Activated T-helper 1 cell treated with anti-CD3 and anti-CD28 coated beads, Interleukin-12 subunit alpha, Interleukin-12 subunit beta, Interleukin-2, Interleukin-4 antibody, amounts not matched to agents 30 ng/mL and 10 ng/mL and 1 ng/mL, durations not matched to agents 14 hours and 24 hours and 36 hours (primary cell): ENCODE data around the gene WSB2. TPM values are rescaled to one million over a fixed set of nuclear protein-coding genes. Genes with fewer than 3 reads are reported as not detected.

ENCODE experiments used
- DNase-seq: peaks from one replicate; pipeline ENCODE4 v3.0.0; 2021; ENCODE audit warnings: low spot score
- H3K27ac Mint-ChIP-seq: one replicate; pipeline ENCODE4 v1.8.0; 2021; ENCODE audit warnings: mild to moderate bottlenecking, mixed read lengths
- H3K27me3 Mint-ChIP-seq: one replicate; pipeline ENCODE4 v1.8.0; 2022; ENCODE audit warnings: mild to moderate bottlenecking, moderate library complexity, mixed read lengths; ENCODE audit not compliant: insufficient read depth
- H3K36me3 Mint-ChIP-seq: one replicate; pipeline ENCODE4 v1.8.0; 2021; ENCODE audit warnings: low read depth, mixed read lengths
- H3K4me1 Mint-ChIP-seq: one replicate; pipeline ENCODE4 v1.8.0; 2021; ENCODE audit warnings: low read depth, mixed read lengths
- H3K4me3 Mint-ChIP-seq: one replicate; pipeline ENCODE4 v1.8.0; 2021; ENCODE audit warnings: mild to moderate bottlenecking, moderate library complexity, mixed read lengths
- H3K9me3 Mint-ChIP-seq: one replicate; pipeline ENCODE4 v1.8.0; 2021; ENCODE audit warnings: mixed read lengths
- intact Hi-C: fragments of 100-400 bp; cut with micrococcal nuclease; formaldehyde crosslinking; loops from one replicate; pipeline ENCODE4 v1.15.1; 2024
- total RNA-seq: library from RNA; stranded (reverse); gene quantifications from 2 replicates; pipeline ENCODE4 v1.2.3, GENCODE V29; 2022

The WSB2 gene
- total RNA-seq, 1 donor from 2014 or later, result 127 TPM

DNA sequence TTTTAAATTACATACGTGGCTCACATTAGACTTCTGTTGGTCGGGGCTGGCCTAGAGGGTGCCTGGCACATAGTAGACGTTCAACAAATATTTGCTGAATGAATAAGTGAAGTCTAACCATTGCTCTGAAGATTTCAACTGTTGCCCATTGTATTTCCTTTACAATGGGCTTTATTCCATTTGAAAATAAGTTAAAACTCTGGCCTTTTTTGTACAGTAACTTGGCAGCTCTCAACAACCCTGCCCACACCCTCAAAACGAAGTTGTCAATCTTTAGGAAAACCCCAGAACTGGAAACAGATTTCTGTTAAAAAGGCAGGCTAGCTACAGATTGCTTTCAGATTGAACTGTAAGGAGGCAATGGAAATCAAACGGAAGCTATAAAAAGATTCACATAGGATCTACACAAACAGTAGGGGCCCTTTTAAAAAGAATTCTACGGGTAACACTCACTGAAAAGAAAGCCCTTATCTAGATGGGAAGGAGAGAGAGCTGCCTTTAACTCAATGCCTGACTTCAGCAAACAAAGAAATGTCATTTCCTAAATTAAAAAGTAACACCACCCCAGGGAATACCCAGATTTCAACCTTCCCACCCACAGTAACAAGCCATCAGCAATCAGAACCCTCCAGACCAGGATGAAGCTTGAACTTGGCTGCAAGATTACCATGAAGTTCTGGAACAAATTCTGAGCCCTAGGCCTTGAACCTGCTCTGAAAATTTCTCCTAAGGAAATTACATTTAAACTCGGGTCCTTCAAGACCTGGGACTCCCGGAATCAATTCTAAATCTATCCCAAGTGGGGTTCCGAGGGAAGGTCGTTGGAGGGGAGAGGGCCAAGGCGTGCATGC is 1.4 kb downstream of the WSB2 start:
- intact Hi-C loops, result loop anchor here (1.0 to 5.0 kb wide), 4 partner anchors 14 to 298 kb away; partner anchors contain the start of gene KSR2
- DNase-seq, result no peak
- H3K4me3 Mint-ChIP-seq, result peak overlapping the region; percentile 87
- H3K4me1 Mint-ChIP-seq, result peaks cover 51% of the 10 kb centered on the region
- H3K27ac Mint-ChIP-seq, result peak overlapping the region; percentile 92
- H3K9me3 Mint-ChIP-seq, result no peaks in the 10 kb centered on the region
- H3K27me3 Mint-ChIP-seq, result no peaks in the 10 kb centered on the region
- H3K36me3 Mint-ChIP-seq, result peaks cover 22% of the 10 kb centered on the region

GRCh38 chr12:118058881-118059280 is 2.1 kb downstream of the WSB2 start:
- intact Hi-C loops, result loop anchor here (1.0 to 5.0 kb wide), 3 partner anchors 14 to 92 kb away; partner anchors contain the start of gene KSR2
- Mint-ChIP-seq H3K27ac (peak overlapping the region; percentile 92), H3K4me1 (peaks cover 45% of the 10 kb centered on the region), H3K36me3 (peaks cover 19% of the 10 kb centered on the region), H3K9me3 (no peaks in the 10 kb centered on the region), H3K27me3 (no peaks in the 10 kb centered on the region), H3K4me3 (peak overlapping the region; percentile 87)
- DNase-seq, result no peak

DNA sequence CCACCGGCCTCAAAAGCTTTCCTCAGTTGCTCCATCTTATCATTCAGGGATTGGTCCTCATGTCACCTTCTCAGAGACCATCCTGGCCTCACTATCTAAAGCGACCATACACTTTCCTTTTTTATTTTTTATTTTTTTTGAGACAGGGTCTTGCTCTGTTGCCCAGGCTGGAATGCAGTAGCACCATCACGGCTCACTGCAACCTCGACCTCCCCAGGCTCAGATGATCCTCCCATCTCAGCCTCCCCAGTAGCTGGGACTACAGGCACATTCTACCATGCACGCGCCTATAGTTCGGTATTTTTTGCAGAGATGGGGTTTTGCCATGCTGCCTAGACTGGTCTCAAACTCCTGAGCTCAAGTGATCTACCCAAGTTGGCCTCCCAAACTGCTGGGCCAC is 2.8 kb downstream of the WSB2 start:
- Mint-ChIP-seq H3K9me3 (no peaks in the 10 kb centered on the region), H3K27me3 (no peaks in the 10 kb centered on the region), H3K36me3 (peaks cover 22% of the 10 kb centered on the region), H3K4me3 (no peak overlapping the region), H3K27ac (peak overlapping the region; percentile 26), H3K4me1 (peaks cover 47% of the 10 kb centered on the region)
- no peak for DNase-seq
- intact Hi-C loops, result loop anchor here (5.0 kb wide), 1 partner anchor 91 kb away; the partner anchor contains the start of gene KSR2

DNA sequence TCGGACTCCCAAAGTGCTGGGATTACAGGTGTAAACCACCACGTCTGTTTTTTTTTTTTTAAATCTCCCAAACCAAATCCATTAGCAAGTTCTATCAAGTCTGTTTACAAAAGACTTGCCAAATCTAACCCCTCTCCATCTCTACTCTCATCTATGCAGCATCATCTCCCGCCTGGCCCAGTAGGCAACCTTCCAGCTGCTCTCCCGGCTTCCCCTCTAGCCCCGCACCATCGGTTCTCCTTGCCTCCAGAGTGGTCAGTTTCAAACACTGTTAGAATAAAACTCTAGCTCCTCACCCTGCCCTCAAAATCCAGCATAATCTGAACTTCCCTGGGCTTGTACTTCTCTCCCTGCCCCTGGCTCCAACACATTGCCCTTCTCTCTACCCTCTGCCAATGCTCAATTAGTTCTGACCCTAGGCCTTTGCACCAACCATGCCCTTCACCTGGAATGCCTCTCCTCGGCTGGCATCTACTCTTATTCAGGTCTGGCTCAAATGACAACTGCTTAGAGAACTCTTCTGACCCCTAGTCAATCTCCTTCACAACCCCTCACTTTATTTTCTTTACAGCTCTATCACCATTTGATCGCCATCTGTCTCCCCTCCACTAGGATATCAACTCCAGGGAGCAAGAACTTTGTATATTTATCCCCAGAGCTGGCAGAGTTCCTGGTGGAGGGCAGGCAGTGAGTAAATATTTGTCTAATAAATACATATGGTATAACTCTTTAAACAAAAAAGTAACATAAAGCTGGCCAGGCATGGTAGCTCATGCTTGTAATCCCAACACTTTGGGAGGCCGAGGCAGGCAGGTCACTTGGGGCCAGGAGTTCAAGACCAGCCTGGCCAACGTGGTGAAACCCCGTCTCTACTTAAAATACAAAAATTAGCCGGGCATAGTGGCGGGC is 4.9 kb downstream of the WSB2 start:
- intact Hi-C loops, result loop anchor here (1.0 to 5.0 kb wide), 4 partner anchors 11 to 181 kb away; partner anchors contain the start of genes KSR2 and RFC5
- Mint-ChIP-seq H3K36me3 (peaks cover 33% of the 10 kb centered on the region), H3K4me1 (peaks cover 61% of the 10 kb centered on the region), H3K9me3 (no peaks in the 10 kb centered on the region), H3K27me3 (no peaks in the 10 kb centered on the region), H3K27ac (peak overlapping the region; percentile 18), H3K4me3 (peak overlapping the region; percentile 7)
- no peak for DNase-seq

DNA sequence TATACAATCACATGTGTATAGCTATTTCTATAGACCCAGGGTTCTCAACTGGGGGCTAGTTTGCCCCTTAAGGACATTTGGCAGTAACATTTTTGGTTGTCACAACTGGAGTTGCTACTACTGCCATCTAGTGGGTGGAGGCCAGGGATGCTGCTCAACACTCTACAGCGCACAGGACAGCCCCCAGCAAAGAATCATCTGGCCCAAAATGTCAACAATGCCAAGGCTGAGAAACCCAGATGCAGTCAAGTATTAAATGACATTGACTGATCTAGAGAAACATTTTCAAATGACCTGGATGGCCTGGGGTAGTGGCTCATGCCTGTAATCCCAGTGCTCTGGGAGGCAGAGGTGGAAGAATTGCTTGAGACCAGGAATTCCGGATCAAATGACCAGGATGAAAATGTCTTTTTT is 5.8 kb downstream of the WSB2 start:
- Mint-ChIP-seq H3K4me3 (peak overlapping the region; percentile 60), H3K4me1 (peaks cover 61% of the 10 kb centered on the region), H3K36me3 (peaks cover 37% of the 10 kb centered on the region), H3K27me3 (no peaks in the 10 kb centered on the region), H3K9me3 (no peaks in the 10 kb centered on the region), H3K27ac (peak overlapping the region; percentile 50)
- intact Hi-C loops, result loop anchor here (1.0 to 5.0 kb wide), 4 partner anchors 10 to 180 kb away; partner anchors contain the start of genes KSR2 and RFC5
- peak; percentile 55 for DNase-seq

DNA sequence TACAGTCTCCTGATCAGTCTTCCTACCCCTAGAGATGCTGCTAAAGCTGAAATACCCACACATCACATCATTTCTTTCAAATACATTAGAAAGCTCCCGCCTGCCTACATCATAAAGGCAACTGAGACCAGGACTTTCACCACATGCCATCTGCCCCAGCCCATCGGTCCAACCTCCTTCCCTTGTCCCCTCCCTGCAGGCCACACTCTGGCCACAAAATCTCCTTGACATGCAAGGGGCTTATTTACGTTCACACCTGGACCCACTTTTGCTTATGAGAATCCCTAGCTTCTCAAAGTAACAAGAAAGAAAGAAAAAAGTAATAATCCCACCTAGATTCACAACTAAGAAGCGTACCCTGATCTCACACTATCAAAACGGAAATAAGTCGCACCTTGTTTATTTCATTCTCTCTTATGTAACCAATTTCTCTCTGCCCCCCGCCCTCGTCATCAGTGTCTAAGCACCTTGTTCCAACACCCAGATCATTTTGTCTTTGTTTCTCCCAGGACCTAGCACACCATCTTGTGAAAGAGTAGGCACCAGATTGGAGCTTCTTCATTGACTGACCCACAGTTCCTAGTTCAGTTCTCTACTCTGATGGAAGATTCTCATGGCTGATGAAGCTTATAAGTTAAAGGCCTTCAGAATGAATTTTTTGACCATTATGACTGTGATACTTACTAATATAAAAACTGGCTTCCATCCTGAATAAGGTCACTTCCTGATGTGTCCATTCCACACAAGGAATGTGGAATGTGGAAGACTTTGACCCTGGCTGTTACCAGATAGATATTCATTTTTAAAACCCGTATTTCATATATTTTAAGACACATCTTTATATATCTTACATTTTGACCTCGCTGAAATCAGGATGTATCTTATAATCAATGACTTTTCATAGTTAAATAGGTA is 7.7 kb downstream of the WSB2 start:
- Mint-ChIP-seq H3K27me3 (no peaks in the 10 kb centered on the region), H3K4me3 (no peak overlapping the region), H3K4me1 (peaks cover 43% of the 10 kb centered on the region), H3K27ac (peak overlapping the region; percentile 87), H3K36me3 (peaks cover 40% of the 10 kb centered on the region), H3K9me3 (no peaks in the 10 kb centered on the region)
- intact Hi-C loops, result no loop called here
- DNase-seq, result no peak

- Mint-ChIP-seq H3K27ac (peak overlapping the region; percentile 87), H3K4me3 (no peak overlapping the region), H3K9me3 (no peaks in the 10 kb centered on the region), H3K36me3 (peaks cover 40% of the 10 kb centered on the region), H3K4me1 (peaks cover 43% of the 10 kb centered on the region), H3K27me3 (no peaks in the 10 kb centered on the region)
- intact Hi-C loops, result loop anchor here (1.0 kb wide), 3 partner anchors 8 to 17 kb away; no protein-coding TSS in a partner anchor
- DNase-seq, result no peak
These were observed 8.5 kb downstream of the WSB2 start for GRCh38 chr12:118052324-118053070.

- peaks cover 41% of the 10 kb centered on the region for H3K4me1 Mint-ChIP-seq
- H3K27ac Mint-ChIP-seq, result peak overlapping the region; percentile 87
- no peaks in the 10 kb centered on the region for H3K27me3 Mint-ChIP-seq
- no peak overlapping the region for H3K4me3 Mint-ChIP-seq
- intact Hi-C loops, result no loop called here
- DNase-seq, result no peak
- H3K36me3 Mint-ChIP-seq, result peaks cover 43% of the 10 kb centered on the region
- no peaks in the 10 kb centered on the region for H3K9me3 Mint-ChIP-seq
These were observed 9.7 kb downstream of the WSB2 start for GRCh38 chr12:118050972-118051910.

DNA sequence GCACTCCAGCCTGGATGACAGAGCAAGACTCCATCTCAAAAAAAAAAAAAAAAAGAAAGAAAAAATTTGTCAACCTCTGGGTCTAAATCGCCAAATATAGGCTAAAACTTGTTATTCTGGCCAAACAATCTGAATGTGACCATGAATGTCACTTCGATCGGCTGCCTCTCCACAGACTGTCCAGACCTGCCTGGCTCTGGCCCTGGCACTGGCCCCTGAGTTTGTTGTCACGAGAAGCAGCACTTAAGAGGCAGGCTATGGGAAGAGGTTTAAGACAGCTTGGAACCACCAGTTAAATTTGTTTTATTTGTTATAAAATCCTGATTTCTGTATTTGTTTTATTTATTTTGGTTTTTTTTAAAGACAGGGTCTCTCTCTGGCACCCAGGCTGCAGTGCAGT is 14.5 kb downstream of the WSB2 start:
- Mint-ChIP-seq H3K36me3 (peaks cover 58% of the 10 kb centered on the region), H3K4me1 (peaks cover 43% of the 10 kb centered on the region), H3K4me3 (no peak overlapping the region), H3K27me3 (no peaks in the 10 kb centered on the region), H3K27ac (peak overlapping the region; percentile 95), H3K9me3 (no peaks in the 10 kb centered on the region)
- intact Hi-C loops, result loop anchor here (10.0 kb wide), 1 partner anchor 258 kb away; no protein-coding TSS in a partner anchor
- no peak for DNase-seq

DNA sequence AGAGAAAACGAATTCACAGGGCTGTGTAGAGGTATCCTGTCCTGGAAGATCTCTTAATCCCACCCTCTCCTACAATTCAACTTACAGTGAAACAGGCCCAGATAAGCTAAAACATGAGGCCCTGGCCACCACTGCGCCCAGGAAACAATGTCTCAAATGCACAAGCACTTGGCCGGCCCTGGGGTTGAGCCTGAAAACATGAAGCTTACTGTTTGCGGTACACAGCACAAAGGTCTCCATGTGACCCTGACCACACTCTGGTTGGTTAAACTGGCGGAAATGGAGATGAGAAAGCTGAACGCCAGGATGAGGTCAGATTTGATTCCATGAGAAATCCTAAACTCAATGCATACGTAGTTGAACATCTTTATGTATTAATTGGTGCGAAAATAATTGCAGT is 16.4 kb downstream of the WSB2 start:
- Mint-ChIP-seq H3K36me3 (peaks cover 59% of the 10 kb centered on the region), H3K27ac (peak overlapping the region; percentile 95), H3K9me3 (no peaks in the 10 kb centered on the region), H3K4me3 (peak overlapping the region; percentile 72), H3K27me3 (no peaks in the 10 kb centered on the region), H3K4me1 (peaks cover 43% of the 10 kb centered on the region)
- intact Hi-C loops, result loop anchor here (1.0 to 10.0 kb wide), 4 partner anchors 8 to 260 kb away; partner anchors contain the start of gene RFC5
- no peak for DNase-seq
